Activated T-cell treated with anti-CD3 and anti-CD28 coated beads, Interleukin-2, amount 50 U/mL, for 48 hours (primary cell): ENCODE results near the gene HECTD4.
"Not testable (repeated sequence)": the region's sequence is repeated elsewhere in the genome, so short reads cannot be mapped to it uniquely, and the experiment has no call there.

Experiments used
- DNase-seq, 2 experiments: peaks; one replicate each; pipeline ENCODE4 v3.0.0-alpha.2; 2020

Gene HECTD4

DNA sequence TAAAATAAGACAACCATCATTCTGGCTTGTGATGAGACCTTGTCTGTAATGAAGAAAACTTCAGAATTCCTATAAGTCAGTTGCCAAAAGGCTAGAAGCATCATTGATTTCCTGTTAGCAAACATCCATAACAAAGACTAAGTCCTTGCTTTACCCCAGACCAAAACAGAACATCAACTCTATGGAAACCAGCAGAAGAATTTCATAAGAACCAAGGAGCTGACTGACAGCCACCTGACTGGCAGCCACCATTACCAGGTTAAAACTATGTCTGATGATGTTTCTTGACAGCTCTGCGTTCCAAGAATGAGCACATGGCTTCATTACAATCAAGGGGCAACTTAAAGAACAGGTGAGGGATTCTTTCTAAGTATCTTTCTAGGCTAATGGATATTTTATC lies 29.3 kb downstream of the HECTD4 start:
- DNase-seq: no peak

DNA sequence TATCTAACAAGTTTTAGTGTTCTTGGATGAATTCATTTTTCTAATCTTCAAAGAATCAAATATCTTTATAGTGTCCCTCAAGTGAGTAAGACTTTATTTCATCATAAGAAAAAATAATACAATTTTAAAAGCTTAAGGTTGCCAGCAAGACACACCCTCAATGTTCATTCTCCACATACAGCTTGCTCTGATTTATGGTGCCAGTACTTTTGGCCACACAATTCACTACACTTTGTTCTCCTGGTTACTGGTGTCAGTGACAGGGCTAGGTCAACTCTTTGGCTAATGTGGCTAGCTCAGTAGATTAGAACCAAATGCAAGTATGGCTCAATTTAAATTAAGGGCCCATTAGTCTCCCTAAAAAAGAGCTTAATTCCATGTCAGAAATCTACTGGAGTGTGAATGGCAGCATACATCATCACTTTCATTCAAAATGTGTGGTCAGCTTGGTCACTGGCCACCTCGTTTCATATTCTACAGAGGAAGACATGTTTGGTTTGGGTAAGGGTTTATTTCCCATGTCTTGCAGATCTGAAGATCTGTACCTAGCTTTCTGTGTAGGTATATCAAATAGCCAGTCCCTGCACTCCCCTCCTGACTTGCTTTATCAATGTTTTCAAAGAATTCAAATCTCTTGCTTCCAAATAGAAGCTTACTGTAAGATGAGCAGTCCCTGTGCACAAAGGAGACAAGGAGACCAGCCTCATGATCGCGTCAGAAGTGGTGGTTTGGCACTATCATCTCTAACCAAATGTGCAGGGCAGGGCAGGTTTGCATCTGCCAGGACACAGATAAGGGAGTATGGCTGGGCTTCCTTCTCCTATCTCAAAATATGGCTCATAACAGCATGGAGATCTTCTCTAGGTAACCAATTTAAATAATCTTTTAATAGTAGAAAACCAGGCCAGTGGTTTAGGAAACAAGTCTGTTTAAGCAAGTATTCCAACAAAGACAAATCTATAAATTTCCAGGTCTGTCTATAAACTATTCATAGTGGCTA lies 31.3 kb downstream of the HECTD4 start:
- DNase-seq: no peak

DNA sequence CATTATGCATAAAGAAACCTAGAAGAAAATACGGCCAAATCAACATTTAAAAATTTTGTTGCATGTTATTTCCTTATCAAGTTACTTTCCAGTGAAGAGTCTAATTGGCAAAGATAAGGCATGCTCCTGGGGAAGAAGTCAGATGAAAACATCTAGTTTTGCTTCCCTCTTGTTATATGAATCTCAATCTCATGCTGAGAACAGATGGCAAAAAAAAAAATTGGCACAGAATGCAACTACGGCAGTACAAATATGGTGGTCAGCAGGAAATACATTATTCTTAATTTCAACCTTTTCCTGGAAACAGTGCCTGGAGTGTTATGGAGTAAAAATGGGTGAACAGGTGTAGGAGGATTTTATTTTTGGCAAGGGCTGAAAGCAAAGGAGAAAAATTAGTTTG lies 32.8 kb downstream of the HECTD4 start:
- DNase-seq: no peak

DNA sequence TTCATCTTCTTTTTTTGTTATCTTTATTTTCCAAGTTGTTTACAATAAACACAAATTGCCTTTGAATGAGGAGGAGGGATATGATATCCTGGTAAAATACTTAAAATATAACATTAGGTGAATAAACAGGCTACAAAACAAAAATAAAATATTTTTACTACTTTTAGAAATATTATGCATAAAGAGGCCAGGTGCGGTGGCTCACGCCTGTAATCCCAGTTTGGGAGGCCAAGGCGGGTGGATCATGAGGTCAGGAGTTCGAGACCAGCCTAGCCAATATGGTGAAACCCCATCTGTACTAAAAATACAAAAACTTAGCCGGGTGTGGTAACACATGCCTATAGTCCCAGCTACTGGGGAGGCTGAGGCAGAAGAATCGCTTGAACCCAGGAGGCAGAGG lies 33.3 kb downstream of the HECTD4 start:
- DNase-seq: not testable (repeated sequence)

DNA sequence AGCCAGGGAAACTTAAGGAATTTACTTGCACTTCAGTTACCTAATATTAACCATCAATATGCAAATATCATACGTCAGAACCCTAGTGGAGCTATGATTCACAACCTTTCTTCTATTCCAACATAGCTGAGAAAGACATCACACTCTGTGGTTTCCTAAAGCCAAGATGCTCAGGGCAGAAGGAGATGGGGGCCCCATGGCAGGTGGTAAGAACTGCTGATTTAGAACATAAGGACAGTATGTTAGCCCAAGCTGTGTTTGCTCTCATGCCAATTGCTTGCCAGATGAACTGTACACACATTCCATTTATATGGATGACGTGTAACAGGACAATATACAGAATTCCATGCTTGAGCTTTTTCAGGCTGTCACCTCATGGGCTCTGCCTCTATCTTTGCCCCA lies 34.6 kb downstream of the HECTD4 start:
- no peak for DNase-seq

DNA sequence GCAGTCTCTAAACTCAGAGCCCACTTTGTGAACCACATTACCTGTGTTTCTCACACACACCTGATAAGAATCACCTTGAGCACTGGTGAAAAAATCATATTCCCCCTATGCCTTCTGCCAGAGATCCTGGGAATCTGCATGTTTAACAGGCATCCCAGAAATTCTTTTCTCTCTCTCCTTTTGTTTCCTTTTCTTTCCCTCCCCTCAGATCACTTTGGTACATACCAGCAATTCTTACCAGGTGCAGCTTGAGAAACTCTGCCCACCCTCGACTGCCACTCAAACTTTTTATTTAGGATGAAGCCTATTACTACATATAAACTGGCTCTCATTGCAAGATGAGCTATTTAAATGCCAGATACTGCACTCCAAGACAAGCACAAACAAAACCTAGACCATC lies 36.0 kb downstream of the HECTD4 start:
- no peak for DNase-seq

DNA sequence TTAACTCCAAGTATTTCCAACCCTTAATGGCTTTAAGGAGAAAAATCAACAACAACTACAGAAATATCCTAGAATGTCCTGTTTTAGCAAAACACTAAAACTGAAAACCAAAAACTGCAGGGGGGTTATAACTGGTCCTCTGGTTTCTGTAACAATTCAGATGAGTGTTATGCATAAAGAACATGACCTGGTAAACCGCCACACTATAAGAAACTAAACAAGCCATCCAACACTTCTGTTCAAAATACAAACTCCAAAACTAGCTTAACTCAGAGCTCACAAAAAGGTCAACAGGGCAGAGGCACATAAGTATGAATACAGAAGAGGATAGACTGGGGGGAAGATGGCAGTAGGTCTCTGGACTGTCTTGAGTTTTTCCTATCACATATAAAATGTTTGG lies 38.0 kb downstream of the HECTD4 start:
- no peak for DNase-seq

DNA sequence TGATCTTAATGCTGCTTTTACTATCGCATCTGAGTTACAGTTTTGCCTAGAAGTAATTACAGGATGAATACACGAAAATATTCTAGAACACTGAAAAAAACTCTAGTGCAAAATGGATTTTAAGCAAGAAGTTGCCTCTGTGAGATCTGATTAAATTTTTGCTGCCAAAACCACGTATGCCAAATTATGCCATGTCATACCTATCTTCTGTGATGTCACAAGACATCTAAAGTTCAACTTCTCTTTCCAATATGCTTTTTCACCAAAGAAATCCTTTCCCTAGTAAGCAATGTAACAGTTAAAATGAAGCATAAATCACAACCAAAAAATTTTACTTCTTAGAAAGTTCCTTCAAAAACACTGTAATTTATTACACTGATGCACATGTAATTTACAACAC lies 39.6 kb downstream of the HECTD4 start:
- DNase-seq: no peak

DNA sequence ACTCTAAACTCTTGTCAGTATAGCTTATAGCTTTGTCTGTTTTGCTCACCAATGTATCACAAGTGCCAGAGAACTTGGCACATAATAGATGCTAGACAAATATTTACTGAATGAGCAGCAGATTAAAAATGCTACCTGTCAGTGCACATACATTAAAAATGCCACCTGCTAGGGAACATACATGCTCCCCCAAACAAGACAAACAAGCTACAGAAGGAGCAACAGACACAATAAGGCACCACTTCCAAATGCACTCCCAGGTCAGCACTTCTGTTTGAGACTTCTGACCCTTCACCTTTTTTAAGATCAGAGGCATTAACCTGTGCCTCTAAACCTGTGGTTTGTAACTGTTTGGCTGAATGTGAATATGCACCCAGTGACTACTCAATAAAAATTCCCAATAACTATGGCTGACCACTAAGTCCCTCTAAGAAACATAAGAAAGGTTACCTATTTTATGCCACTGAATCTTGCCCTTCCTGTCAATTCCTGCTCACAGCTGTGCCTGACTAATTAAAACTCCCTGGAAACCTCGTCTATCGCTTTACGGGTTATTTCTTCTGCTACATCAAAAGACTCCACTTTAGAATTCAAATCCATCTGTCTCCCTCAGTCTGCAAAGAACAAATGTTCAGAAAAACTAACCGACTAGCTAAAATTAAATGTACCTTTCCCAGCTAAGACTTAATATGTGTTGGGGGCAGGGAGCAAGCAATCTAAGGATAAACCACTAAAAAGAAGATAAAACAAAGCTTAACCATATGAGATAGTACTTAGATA lies 41.0 kb downstream of the HECTD4 start:
- DNase-seq: no peak

DNA sequence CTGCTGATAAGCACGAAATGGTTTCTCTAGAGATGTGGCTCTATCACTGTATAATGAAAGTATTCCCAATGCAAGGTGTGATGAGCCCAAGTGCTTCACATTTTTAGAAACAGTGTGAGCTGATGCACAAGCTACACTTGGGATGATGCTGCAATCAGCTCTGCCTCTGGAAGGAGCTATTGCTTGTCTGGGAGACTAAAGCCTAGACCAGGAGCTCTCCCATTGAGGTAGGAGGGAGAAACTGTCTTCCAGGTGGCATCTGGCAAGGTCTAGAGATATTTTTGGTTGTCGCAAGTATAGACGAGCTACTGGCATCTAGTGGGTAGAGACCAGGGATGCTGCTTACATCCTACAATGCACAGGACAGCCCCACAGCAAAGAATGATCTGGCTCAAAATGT lies 42.0 kb downstream of the HECTD4 start:
- DNase-seq: no peak

DNA sequence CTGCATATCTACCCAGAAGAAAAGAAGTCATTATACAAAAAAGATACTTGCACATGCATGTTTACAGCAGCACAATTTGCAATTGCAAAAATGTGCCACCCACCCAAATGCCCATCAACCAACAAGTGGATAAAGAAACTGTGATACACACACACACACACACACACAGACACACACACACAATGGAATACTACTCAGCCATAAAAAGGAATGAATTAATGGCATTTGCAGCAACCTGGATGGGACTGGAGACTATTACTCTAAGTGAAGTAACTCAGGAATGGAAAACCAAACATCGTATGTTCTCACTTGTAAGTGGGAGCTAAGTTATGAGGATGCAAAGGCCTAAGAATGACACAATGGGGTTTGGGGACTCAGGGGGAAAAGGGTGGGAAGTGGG lies 47.2 kb downstream of the HECTD4 start:
- not testable (repeated sequence) for DNase-seq

DNA sequence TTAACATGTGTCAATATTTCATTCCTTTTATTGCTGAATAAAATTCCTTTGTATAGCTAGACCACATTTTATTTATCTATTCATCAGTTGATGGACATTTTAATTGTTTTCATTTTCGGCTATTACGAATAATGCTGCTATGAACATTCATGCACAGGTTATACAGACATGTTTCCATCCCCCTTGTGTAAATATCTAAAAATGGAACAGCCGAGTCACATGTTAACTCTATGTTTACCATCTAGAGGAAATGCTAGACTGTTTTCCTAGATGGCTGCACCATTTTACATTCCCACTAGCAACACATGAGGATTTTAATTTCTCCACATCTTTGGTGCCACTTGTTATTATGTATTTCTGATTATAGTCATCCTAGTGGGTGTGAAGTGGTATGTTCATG lies 49.2 kb downstream of the HECTD4 start:
- no peak for DNase-seq

DNA sequence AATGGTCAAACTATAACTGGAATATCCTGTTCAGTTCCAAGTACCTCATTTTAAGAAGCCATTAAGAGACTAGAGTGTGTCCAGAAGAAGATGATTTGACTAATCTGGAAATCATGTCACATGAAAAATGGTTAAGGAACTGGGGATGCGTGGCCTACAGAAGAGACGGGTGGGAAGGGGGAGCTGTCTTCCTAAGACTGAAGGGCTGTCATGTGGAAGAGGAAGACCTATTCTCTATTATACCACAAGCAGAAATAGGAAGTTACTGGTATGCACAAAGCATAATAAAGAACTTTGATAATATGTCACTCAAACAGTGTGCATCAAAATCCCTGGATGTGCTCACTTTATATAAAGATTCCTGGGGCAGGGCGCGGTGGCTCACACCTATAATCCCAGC lies 50.3 kb downstream of the HECTD4 start:
- DNase-seq: no peak

DNA sequence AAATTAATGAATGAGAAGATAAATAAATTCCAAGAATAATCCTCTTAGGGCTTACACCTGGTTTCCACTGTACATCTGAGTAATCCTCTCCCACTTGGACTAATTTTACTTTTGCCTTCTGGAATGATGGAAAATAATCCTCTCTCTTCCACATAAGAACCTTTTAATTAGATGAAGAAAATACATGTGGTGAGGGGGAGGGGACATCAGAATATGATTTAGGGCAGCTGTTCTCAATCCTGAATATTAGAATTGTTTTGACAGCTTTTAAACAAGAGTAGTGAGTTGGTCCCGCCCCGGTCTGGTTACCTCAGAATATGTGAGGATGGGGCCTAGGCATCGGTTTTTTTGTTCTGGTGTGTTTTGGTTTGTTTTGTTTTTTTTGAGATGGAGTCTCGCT lies 51.5 kb downstream of the HECTD4 start:
- DNase-seq: no peak

DNA sequence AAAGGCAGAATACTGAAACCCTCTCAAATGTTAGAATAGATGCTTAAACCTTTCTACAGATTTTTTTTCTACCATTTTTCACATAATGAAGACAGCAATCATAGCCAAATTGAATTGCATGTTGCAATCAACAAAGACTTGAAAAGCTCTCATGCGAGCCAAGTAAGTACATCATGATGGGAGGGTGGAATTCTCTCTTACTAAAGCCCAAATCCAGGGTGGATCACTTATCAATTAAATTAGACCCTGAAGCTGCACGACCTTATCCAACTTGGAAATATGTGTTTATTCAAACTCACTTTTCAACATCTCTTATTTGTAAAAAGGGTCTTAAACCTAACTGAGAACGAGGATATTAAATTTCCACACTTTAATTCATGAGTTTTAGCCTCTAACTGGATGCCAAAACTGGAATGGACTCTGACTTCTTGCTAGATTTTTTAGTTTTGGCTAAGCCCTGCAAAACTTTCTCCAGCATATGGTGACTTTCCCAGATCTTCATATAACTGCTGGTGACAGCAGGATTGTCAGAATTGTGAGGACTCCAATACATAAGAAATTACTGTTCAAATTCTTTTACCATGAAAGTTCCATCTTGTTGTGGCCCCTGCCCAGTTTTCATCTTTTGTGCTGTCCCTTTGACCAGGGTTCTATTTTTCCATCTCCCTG lies 53.6 kb downstream of the HECTD4 start:
- no peak for DNase-seq

DNA sequence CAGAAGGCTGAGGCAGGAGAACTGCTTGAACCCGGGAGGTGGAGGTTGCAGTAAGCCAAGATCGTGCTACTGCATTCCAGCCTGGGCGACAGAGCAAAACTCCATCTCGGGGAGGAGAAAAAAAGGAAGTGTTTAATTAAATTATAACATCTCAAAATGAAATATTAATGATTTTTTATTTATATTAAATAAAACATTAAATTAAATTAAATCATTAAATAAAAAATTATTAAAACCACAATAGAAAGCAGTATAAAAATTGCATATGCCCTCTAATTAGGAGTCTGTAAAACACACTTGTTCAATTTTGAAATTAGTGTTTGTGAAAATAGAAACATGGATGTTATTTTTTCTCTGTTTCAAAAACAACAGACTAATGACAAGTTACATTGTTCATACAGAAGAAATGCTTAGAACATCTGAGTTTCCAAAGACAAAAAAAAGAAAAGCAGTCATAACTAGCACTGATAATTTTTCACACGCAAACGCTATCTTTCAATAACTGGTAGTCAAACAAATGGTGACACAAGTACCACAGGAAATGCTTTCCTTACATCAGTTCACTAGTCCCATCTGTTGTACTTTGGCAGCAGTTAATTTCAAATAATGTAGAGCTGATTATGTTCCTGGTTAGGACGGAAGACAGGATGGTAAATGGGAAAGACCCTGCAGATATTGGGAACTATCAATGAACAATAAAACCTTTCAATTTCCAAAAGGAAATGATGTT lies 54.9 kb downstream of the HECTD4 start:
- no peak for DNase-seq

DNA sequence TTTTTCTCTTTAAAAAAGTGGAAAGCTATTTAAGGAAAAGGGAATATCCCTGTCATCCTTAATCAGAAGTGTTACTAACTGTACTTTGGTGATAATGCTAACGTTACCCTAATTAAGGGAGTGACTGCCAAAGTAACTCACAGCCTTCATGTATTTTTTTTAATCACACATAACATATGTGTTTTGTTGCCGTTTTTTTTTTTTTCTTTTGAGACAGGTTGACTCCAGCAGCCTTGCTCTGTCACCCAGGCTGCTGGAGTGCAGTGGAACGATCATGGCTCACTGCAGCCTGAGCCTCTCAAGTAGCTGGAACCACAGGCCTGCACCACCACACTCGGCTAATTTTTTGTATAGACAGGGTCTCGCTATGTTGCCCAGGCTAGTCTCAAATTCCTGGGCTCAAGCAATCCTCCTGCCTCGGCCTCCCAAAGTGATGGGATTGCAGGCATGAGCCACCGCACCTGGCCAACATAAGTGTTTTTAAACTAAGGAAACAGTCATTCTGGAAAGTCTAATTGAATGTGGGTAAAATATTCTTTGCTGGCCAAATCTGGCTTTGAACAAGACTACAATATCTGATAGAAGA lies 56.5 kb downstream of the HECTD4 start:
- DNase-seq: no peak

DNA sequence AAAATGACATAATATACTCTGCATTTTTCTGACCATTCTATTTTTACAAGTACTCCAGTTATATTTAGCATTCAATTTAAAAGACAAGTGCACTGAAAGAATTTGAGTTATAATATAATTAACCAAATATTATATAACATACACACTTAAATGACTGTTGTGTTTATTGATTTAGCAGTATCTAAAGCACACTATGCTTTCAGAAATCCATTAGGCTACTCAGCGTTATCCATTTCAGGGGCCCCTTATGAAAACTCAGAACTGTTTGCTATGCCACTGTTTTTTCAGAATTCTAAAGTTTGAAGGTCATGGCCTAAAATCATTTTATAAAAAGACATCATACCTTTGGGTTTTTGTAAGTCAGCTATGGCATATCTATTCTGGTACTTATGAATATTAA lies 57.1 kb downstream of the HECTD4 start:
- DNase-seq: no peak

DNA sequence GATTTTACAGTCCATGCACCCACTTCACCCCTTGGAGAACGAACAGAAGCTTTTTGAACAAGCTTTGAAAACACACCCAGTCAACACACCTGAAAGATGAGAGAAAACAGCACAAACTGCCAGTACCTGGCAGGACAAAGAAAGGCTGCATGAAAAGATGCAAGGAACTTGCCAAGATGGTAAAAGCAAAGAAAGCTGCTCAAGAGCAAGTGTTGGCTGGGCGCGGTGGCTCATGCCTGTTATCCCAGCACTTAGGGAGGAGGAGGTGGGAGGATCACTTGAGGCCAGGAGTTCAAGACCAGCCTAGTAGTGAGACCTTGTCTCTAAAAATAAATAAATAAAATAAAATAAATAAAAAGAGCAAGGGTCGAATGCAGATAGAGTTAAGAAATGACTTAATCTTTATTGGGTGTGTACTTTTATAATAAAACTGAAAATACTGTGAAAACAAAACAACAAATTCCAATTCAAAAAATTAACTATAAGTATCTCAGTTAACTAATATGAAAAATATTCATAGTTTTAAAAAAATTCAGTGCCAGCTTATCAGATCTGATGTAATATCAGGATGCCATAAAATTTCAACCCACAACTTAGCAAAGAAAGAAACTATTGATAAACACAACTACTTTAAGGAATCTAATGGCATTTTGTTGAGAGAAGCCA lies 59.2 kb downstream of the HECTD4 start:
- DNase-seq: no peak

DNA sequence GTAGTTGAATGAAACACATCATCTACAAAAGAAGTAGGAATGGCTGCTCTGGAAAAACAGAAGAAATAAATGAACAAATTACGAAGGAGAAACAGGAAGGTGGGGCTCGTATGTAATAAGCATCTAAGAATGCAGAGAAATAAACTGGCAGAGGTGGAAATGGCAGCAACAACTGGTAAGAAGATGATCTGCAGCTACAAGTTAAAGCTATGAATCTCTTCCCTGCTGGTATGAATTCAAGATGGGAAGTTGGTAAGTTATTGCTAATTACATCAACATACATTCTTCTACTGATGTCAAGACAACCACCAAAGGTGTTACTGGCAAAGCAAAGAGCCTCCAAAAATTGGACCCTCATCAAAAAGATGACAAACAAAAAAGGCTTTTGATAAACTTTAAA lies 59.8 kb downstream of the HECTD4 start:
- DNase-seq: no peak

DNA sequence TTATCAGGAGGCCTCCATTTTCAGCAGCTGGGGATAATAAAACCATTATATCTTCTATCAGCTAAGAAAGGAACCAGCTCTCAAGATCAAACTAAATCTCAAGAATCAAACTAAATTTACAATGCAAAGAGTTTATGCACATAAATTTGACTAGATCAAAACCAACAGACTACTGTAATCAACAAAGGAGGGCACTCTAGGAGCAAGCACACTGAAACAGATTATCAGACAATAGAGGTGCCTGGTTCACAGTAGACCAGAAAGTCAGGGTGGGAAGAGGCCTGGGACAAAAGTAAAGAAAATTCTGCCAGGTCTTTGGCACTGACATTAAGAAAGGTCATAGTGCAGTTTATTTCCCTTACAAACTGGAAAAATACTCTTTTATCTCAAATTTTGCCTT lies 61.0 kb downstream of the HECTD4 start:
- no peak for DNase-seq

DNA sequence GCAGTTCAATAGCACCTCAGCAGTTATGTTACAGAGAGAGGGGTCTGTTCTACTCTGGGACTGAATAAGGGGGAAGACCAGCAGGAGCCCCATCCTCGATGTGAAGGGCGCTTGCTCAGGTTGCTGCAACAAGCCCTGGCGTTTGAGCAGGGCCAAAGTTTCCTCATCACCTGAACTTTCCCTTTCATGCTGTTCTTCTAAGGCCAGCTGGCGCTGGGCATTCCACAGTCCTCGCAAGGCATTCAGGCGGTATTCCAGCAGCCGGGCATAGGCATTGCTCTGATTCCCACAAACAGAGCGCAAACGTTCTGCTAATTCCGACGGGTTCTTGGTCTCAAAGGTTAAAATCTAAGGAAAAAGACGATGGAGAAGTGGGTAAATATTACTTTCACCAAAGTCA lies 62.8 kb downstream of the HECTD4 start:
- no peak for DNase-seq
